ENCODE data around the gene H6PD.

Gene H6PD

DNA sequence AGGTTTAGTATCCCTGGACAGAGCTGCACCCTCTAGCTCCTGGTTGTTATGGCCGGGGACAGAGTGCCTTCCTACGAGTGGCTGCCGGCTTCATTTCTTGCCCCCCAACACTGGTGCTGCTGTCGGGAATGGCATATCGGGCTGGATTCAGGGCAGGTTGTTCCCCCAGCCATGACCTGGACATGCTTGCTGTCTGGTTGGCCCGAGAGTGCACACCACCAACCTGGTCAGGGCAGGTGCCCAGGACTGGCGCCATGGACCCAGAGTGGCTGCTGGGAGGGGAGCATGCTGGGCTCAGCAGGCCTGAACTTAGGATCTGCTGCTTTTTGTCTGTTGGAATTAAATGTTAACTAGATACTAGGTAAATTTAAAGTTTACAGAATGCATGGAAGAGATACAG lies 21.8 kb downstream of the H6PD start:
- DNase-seq (ENCODE audit: low read depth) = no peak

- no peak for DNase-seq (ENCODE audit: low read depth)
These were observed 23.3 kb downstream of the H6PD start for GRCh38 chr1:9257851-9258250.

GRCh38 chr1:9258629-9259028 lies 24.1 kb downstream of the H6PD start:
- DNase-seq (ENCODE audit: low read depth) = no peak

DNA sequence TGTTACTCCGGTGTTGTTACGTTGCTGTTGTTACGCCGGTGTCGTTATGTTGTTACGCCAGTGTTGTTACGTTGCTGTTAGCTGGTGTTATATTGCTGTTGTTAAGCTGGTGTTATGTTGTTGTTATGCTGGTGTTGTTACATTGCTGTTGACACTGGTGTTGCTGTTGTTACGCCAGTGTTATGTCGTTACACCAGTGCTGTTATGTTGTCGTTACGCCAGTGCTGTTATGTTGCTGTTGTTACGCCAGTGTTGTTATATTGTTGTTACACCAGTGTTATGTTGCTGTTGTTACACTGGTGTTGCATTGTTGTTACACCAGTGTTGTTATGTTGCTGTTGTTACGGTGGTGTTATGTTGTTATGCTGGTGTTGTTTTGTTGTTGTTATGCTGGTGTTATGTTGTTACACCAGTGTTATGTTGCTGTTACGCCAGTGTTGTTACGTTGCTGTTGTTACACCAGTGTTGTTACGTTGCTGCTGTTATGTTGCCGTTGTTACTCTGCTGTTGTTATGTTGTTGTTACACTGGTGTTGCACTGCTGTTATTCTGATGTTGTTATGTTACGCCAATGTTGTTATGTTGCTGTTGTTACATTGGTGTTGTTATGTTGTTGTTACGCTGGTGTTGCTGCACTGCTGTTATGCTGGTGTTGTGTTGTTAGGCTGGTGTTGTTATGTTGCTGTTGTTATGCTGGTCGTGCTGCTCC lies 25.6 kb downstream of the H6PD start:
- DNase-seq (ENCODE audit: low read depth) = no peak

- DNase-seq (ENCODE audit: low read depth) = no peak
These were observed 26.9 kb downstream of the H6PD start for GRCh38 chr1:9261496-9261895.

DNA sequence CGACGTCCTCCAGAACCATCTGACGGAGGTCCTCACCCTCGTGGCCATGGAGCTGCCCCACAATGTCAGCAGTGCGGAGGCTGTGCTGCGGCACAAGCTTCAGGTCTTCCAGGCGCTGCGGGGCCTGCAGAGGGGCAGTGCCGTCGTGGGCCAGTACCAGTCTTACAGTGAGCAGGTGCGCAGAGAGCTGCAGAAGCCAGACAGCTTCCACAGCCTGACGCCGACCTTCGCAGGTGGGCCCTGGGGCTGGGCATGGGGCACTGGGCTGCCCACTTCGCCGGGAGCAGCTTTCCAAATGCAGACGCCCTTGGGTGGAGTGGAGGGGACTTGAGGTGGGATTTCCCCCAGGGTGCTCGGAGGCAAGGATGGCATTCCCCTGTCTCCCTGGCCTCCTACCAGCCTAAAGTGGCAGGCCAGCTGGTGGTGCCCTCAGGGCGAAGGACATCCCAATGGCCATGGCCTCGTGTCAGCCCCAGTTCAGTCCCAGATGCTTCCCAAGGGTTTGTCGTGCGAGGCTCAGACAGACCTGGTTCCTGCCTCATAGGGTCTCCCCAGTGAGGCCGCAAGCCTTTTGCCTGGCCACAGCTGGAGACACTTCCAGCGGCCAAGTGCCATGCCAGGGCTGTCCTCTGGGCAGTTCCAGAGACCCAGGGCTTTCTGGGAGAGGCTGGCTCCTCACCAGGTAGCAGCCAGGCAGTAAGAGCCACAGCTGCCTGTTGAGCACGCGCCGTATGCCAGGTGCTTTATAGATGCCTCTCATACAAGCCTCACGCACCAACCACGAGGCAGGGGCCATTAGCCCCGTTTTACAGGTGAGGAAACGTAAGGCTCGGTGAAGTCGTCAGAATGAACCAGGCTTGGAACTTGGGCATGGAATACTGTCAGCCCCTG lies 27.8 kb downstream of the H6PD start:
- DNase-seq (ENCODE audit: low read depth) = no peak

DNA sequence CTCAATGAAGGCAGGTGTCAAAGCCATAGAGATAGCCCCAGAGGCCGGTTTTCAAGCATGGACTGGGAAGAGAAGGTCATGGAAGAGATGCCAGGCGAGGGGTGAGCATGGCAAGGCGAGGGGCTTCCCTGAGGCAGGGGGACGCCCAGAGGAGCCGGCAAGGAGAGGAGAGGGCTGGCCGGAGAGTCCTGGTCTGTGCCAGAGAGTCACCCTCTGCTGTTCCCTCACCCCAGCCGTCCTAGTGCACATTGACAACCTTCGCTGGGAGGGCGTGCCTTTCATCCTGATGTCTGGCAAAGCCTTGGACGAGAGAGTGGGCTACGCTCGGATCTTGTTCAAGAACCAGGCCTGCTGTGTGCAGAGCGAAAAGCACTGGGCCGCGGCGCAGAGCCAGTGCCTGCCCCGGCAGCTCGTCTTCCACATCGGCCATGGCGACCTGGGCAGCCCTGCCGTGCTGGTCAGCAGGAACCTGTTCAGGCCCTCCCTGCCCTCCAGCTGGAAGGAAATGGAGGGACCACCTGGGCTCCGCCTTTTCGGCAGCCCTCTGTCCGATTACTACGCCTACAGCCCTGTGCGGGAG lies 28.8 kb downstream of the H6PD start:
- DNase-seq (ENCODE audit: low read depth) = no peak

DNA sequence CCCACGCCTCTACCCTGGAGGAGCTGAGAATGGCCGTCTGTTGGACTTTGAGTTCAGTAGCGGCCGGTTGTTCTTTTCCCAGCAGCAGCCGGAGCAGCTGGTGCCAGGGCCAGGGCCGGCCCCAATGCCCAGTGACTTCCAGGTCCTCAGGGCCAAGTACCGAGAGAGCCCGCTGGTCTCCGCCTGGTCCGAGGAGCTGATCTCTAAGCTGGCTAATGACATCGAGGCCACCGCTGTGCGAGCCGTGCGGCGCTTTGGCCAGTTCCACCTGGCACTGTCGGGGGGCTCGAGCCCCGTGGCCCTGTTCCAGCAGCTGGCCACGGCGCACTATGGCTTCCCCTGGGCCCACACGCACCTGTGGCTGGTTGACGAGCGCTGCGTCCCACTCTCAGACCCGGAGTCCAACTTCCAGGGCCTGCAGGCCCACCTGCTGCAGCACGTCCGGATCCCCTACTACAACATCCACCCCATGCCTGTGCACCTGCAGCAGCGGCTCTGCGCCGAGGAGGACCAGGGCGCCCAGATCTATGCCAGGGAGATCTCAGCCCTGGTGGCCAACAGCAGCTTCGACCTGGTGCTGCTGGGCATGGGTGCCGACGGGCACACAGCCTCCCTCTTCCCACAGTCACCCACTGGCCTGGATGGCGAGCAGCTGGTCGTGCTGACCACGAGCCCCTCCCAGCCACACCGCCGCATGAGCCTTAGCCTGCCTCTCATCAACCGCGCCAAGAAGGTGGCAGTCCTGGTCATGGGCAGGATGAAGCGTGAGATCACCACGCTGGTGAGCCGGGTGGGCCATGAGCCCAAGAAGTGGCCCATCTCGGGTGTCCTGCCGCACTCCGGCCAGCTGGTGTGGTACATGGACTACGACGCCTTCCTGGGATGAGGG lies 29.7 kb downstream of the H6PD start:
- no peak for DNase-seq (ENCODE audit: low read depth)

- no peak for DNase-seq (ENCODE audit: low read depth)
These were observed 30.5 kb downstream of the H6PD start for GRCh38 chr1:9265037-9265436.

GRCh38 chr1:9265968-9266367 lies 31.4 kb downstream of the H6PD start:
- no peak for DNase-seq (ENCODE audit: low read depth)

- no peak for DNase-seq (ENCODE audit: low read depth)
These were observed 32.7 kb downstream of the H6PD start for GRCh38 chr1:9267352-9267686.

DNA sequence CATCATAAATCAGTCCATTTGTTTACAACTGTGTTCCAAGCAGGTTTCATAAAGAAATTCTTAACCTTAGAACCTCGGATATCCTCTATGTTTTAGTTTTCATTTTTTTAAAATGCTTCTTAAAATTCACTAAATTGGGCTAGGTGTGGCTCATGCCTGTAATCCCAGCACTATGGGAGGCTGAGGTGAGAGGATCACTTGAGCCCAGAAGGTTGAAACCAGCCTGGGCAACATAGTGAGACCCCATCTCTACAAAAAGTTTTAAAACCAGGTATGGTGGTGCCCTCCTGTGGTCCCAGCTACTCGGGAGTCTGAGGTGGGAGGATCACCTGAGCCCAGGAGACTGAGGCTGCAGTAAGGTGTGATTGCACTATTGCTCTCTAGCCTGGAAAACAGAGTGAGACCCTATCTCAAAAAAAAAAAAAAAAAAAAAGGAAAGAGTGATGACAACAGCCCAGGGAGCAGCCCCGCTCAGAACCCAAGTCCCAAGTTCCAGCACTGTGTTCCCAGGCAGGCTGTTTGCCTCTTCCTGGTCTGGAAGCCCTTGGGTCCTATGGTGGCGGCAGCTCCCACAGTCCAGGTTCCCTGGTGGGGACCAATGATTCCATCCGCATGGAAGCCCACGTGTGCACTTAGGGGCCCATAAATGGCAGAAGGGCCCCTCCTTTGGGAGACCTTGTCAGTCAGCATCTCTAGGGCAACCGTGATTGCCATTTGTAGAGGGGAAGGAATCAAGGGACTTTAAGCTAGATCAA lies 33.4 kb downstream of the H6PD start:
- DNase-seq (ENCODE audit: low read depth) = no peak

GRCh38 chr1:9269078-9269501 lies 34.5 kb downstream of the H6PD start:
- DNase-seq (ENCODE audit: low read depth) = no peak

GRCh38 chr1:9269721-9270120 lies 35.1 kb downstream of the H6PD start:
- no peak for DNase-seq (ENCODE audit: low read depth)

DNA sequence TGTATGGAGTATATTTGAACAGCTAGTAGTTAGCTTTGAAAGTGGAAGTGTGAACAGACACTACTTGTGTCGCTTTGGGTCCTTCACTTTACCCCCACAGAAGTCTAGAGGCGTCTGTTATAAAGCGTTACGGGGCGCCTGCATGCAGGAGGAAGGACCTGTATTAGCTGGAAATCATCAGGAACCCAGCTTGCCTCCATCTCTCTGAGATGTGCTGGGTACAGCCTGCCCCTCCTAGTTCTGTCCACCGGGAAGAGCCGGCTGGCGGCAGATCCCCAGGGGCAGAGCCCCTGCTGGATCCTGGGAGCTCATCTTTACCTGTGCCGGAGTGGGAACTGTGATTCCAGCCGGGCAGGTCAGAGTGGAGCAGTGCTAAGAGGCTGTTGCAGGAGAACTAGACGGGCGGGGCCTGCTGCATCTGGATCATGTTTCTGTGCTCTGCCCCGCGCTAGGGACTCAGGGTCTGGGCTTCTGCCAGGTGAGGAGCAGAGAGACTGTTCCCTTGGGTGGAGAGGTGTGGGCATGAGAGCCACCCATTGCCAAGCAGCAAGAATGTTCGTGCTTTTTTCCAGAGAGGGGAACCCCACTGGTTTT lies 35.8 kb downstream of the H6PD start:
- DNase-seq (ENCODE audit: low read depth) = no peak

GRCh38 chr1:9271283-9271682 lies 36.7 kb downstream of the H6PD start:
- DNase-seq (ENCODE audit: low read depth) = no peak

GRCh38 chr1:9271861-9272595 lies 37.5 kb downstream of the H6PD start:
- DNase-seq (ENCODE audit: low read depth) = no peak

DNA sequence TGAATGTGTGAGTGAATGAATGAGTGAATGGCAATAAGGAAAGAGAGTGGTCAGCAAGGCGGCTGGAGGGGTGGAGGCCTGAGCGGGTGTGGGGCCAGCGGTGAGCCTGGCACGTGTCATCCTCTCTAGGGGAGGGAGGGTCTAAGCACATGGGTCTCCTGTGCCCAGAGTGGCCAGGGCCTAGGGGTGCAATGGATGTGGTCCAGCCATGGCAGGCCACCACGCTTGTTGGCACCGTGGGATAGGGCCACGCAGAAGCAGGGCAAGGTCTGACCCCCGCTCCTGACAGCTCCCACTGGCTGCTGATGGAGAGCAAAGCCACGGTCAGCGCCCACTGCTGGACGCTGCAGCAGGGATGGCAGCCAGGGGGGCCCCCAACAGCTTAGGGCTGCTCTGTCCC lies 38.6 kb downstream of the H6PD start:
- DNase-seq (ENCODE audit: low read depth) = no peak

DNA sequence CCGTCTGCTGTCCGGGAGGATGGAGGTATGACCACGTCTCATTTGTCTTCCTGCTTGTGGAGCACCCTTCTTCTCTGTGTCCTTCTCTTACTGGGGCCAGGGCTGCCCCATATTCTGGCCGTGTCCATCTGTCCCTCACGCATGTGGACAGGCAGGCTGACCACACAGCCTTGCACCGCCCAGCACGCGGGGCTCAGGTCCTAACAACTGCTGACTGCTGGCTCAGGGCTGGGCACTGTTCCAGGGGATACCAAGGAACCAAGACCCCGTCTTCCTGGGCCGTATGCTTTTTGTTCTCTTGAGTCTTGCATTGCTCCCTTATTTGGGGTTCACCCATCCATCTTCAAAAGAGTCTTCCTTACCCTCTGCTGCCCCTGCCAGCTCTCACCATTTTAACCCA lies 40.6 kb downstream of the H6PD start:
- DNase-seq (ENCODE audit: low read depth) = no peak

GRCh38 chr1:9275567-9276034 lies 41.0 kb downstream of the H6PD start:
- no peak for DNase-seq (ENCODE audit: low read depth)

Data from T follicular helper cell (primary cell).